Type B pancreatic cell (in vitro differentiated cells): ENCODE data around the gene GNG7. TPM values are rescaled to one million over a fixed set of nuclear protein-coding genes. Genes with fewer than 3 reads are reported as not detected.
"Not testable (repeated sequence)": the region's sequence is repeated elsewhere in the genome, so short reads cannot be mapped to it uniquely, and the experiment has no call there.

Experiments
- DNase-seq: peaks from one replicate; pipeline ENCODE4 v3.0.0; 2021; ENCODE audit warnings: mixed read lengths; ENCODE audit not compliant: unreplicated experiment; ENCODE audit errors: extremely low spot score
- H3K27ac Mint-ChIP-seq: 2 replicates; pipeline ENCODE4 v1.8.0; 2021; ENCODE audit warnings: mild to moderate bottlenecking, mixed read lengths
- H3K27me3 Mint-ChIP-seq: 2 replicates; pipeline ENCODE4 v1.8.0; 2021; ENCODE audit warnings: mixed read lengths
- H3K36me3 Mint-ChIP-seq: 2 replicates; pipeline ENCODE4 v1.8.0; 2021; ENCODE audit warnings: mixed read lengths
- H3K4me1 Mint-ChIP-seq: one replicate; pipeline ENCODE4 v1.8.0; 2021; ENCODE audit warnings: mixed read lengths; ENCODE audit not compliant: unreplicated experiment
- H3K4me3 Mint-ChIP-seq: 2 replicates; pipeline ENCODE4 v1.8.0; 2021; ENCODE audit warnings: mild to moderate bottlenecking, mixed read lengths
- H3K9me3 Mint-ChIP-seq: 2 replicates; pipeline ENCODE4 v1.8.0; 2021; ENCODE audit warnings: mixed read lengths
- total RNA-seq: library from RNA; stranded (reverse); gene quantifications from 2 replicates; pipeline ENCODE4 v1.2.1, GENCODE V29; 2021; ENCODE audit warnings: low replicate concordance
- TF ChIP-seq, protein P1 (sequence below): fragments of 200-600 bp; sonication (generic); conservative IDR thresholded peaks from 2 replicates; pipeline ENCODE4 v1.5.0; 2021; ENCODE audit warnings: antibody characterized with exemption, mild to moderate bottlenecking

Gene GNG7
- total RNA-seq, 1 donor from 2014 or later: 12.2 TPM

DNA sequence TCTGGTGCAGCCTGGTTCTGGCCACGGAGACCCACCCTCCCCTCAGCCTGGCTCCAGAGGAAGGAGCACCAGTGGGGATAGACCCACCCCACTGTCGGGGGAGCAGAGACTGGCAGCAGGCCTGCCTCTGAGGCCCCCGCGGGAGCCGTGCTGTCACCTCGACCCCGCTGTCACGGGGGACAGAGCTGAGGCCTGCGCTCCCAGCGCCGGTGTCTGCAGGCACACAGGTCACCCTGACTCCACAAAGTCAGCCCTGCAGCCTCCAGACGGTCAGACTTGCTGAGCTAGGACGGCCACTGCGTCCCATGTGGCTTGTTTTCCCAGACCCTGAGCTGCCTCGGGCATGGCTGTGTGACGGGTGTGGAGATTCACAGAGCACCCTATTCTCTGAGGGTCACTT lies 32.3 kb downstream of the GNG7 start:
- Mint-ChIP-seq H3K4me3 (no peak overlapping the region), H3K27ac (no peak overlapping the region), H3K4me1 (peaks cover under 1% of the 10 kb centered on the region), H3K9me3 (no peaks in the 10 kb centered on the region), H3K36me3 (no peaks in the 10 kb centered on the region), H3K27me3 (peaks cover 7% of the 10 kb centered on the region)
- no peak for DNase-seq
- TF ChIP-seq, protein P1, sequence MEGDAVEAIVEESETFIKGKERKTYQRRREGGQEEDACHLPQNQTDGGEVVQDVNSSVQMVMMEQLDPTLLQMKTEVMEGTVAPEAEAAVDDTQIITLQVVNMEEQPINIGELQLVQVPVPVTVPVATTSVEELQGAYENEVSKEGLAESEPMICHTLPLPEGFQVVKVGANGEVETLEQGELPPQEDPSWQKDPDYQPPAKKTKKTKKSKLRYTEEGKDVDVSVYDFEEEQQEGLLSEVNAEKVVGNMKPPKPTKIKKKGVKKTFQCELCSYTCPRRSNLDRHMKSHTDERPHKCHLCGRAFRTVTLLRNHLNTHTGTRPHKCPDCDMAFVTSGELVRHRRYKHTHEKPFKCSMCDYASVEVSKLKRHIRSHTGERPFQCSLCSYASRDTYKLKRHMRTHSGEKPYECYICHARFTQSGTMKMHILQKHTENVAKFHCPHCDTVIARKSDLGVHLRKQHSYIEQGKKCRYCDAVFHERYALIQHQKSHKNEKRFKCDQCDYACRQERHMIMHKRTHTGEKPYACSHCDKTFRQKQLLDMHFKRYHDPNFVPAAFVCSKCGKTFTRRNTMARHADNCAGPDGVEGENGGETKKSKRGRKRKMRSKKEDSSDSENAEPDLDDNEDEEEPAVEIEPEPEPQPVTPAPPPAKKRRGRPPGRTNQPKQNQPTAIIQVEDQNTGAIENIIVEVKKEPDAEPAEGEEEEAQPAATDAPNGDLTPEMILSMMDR: no peak

DNA sequence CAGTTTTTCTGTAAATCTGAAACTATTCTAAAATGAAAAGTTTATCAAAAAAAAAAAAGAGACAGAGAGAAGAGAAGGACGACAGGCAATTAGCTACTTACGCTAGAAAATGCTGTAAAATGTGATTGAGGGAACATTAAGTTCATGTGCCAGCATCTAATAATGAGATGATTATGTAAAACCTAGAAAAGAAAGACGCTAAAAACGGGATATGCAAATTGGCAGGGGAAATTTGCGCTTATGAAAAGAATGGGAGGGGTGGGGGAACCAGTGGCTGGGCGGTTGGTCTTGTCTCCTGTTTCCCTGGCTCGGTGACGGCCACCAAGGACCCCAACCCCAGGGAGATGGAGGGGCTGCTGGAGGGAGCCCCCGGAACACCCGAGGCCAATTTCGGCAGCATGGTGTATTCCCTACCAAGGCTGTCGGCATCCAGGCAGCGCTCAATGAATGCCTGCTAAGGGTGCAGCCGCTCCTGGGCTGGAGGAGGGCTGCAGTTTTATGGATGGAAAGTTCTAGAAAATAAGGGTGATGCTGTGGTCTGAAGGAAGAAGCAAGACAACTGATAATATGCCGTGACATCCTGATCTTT lies 34.2 kb downstream of the GNG7 start:
- TF ChIP-seq, protein P1: no peak
- Mint-ChIP-seq H3K27me3 (no peaks in the 10 kb centered on the region), H3K36me3 (no peaks in the 10 kb centered on the region), H3K4me1 (no peaks in the 10 kb centered on the region), H3K27ac (no peak overlapping the region), H3K4me3 (no peak overlapping the region), H3K9me3 (no peaks in the 10 kb centered on the region)
- DNase-seq: no peak

DNA sequence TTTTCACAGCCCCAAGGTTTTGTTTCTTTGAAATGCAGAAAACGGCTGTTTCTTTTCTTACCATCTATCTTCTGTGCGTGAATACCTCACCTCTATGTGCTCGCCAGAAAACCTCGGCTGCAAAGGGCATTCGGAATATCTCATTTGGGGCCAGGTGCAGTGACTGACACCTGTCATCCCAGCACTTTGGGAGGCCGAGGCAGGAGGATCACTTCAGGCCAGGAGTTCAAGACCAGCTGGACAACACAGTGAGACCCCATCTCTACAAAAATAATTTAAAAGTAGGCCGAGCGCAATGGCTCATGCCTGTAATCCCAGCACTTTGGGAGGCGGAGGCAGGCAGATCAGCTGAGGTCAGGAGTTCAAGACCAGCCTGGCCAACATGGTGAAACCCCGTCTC lies 35.1 kb downstream of the GNG7 start:
- DNase-seq, H3K9me3 Mint-ChIP-seq, H3K27ac Mint-ChIP-seq, H3K27me3 Mint-ChIP-seq, H3K36me3 Mint-ChIP-seq, H3K4me1 Mint-ChIP-seq, H3K4me3 Mint-ChIP-seq: not testable (repeated sequence)

DNA sequence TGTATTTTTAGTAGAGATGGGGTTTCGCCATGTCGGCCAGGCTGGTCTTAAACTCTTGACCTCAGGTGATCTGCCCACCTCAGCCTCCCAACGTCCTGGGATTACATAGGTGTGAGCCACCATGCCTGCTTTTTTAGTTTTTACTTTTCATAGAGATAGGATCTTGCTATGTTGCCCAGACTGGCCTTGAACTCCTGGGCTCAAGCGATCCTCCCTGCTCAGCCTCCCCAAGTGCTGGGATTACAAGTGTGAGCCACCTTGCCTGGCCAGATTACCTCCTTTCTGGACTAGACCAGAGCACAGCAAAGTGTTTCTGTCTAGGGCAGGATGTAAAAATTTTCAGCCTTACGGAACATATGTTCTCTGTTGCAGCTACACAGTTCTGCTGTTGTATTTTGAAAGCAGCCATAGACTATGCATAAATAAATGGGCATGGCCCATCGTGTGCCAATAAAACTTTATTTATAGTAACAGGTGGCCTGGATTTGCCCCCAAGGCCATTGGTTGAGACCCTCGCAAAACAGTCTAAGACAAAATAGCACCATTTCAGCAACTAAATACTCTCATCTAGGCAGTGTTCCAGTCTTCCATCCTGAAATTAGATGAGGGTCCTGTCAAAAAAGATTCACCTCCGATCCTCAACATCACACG lies 36.0 kb downstream of the GNG7 start:
- H3K4me3 Mint-ChIP-seq: no peak overlapping the region
- no peak overlapping the region for H3K27ac Mint-ChIP-seq
- H3K27me3 Mint-ChIP-seq: no peaks in the 10 kb centered on the region
- TF ChIP-seq, protein P1: no peak
- no peaks in the 10 kb centered on the region for H3K4me1 Mint-ChIP-seq
- H3K9me3 Mint-ChIP-seq: no peaks in the 10 kb centered on the region
- DNase-seq: no peak
- no peaks in the 10 kb centered on the region for H3K36me3 Mint-ChIP-seq

DNA sequence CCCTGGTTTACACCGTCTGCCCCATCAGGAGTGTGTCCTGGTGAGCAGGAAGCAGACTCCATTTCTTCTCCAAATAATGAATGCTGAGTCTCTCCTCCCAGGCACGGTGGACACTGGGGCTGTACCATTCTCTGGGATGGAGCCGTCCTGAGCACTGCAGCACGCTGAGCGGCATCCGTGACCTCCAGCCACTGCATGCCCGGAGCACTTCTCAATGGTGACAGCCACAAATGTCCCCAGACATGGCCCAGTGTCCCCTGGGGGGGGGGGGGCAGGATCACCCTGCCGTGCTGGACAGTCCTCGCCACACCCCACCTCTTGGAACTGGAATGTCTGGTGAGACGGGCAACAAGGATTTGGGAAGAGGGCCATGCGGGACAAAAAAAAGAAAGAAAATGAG lies 37.4 kb downstream of the GNG7 start:
- Mint-ChIP-seq H3K9me3 (no peaks in the 10 kb centered on the region), H3K36me3 (no peaks in the 10 kb centered on the region), H3K4me3 (no peak overlapping the region), H3K4me1 (no peaks in the 10 kb centered on the region), H3K27me3 (no peaks in the 10 kb centered on the region), H3K27ac (no peak overlapping the region)
- TF ChIP-seq, protein P1: no peak
- DNase-seq: no peak

DNA sequence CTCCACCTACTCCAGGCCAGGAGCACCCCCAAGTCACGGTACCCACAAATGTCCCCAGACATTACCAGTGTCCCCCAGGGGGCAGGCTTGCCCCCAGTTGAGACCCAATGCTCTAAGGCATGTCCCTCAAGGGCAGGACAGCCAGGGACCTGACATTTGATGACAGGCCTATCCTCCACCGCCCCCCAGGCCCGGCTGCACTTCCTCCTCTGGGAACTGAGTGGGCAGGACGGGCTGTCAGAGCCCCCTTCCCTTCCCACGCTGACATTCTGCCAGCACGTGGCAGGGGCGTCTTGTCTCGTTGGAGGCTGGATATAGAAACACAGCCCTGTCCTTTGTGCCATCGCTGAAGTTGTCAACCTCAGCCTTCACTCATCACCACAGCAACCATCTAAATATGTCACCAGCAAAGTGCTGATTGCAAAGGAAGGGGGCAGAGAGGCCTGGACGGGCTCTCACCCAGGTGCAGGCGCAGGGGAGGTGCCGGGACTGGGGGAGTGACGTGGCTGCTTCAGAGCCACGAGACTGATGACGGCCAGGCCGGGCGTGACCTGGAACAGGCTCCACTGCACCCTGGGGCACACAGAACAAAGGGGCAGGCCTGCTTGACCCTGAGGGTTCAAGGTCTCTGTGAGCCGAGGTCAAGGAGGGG lies 38.4 kb downstream of the GNG7 start:
- H3K27me3 Mint-ChIP-seq: no peaks in the 10 kb centered on the region
- H3K9me3 Mint-ChIP-seq: no peaks in the 10 kb centered on the region
- H3K36me3 Mint-ChIP-seq: no peaks in the 10 kb centered on the region
- TF ChIP-seq, protein P1: no peak
- H3K4me1 Mint-ChIP-seq: no peaks in the 10 kb centered on the region
- no peak for DNase-seq
- H3K4me3 Mint-ChIP-seq: no peak overlapping the region
- no peak overlapping the region for H3K27ac Mint-ChIP-seq
